Activated CD4-positive, alpha-beta T cell treated with anti-CD3 and anti-CD28 coated beads, Interleukin-2, Interleukin-4, amounts not matched to agents 100 ng/mL and 50 ng/mL, durations not matched to agents 16 hours and 8 hours (primary cell): ENCODE measurements around the gene HSPA1A.
"Not testable (repeated sequence)": the region's sequence is repeated elsewhere in the genome, so short reads cannot be mapped to it uniquely, and the experiment has no call there.

Source experiments
- DNase-seq: peaks from one replicate; pipeline ENCODE4 v3.0.0-alpha.2; 2020; ENCODE audit warnings: low spot score

Gene HSPA1A

GRCh38 chr6:31811645-31812044 is 3.7 kb upstream of the HSPA1A start:
- DNase-seq = no peak

- DNase-seq = no peak
Measured at GRCh38 chr6:31813465-31813849, 1.9 kb upstream of the HSPA1A start.

- peak; percentile 87 for DNase-seq
Measured at GRCh38 chr6:31814677-31815024, 692 bp upstream of the HSPA1A start.

GRCh38 chr6:31817133-31817928 is 2.0 kb downstream of the HSPA1A start:
- peak; percentile 59 for DNase-seq

- DNase-seq = not testable (repeated sequence)
Measured at GRCh38 chr6:31817929-31818511, 2.7 kb downstream of the HSPA1A start.

- no peak for DNase-seq
Measured at GRCh38 chr6:31819871-31820299, 4.5 kb downstream of the HSPA1A start.

- not testable (repeated sequence) for DNase-seq
Measured at GRCh38 chr6:31820399-31820798, 5.1 kb downstream of the HSPA1A start.

GRCh38 chr6:31821301-31822035 is 6.1 kb downstream of the HSPA1A start:
- DNase-seq = peak; percentile 58

GRCh38 chr6:31822036-31822821 is 6.9 kb downstream of the HSPA1A start:
- DNase-seq = peak; percentile 78

GRCh38 chr6:31823592-31824196 is 8.4 kb downstream of the HSPA1A start:
- DNase-seq = not testable (repeated sequence)

GRCh38 chr6:31825553-31825952 is 10.2 kb downstream of the HSPA1A start:
- no peak for DNase-seq

GRCh38 chr6:31826793-31827285 is 11.5 kb downstream of the HSPA1A start:
- DNase-seq = peak; percentile 61

- peak; percentile 99 for DNase-seq
Measured at GRCh38 chr6:31827286-31828079, 12.1 kb downstream of the HSPA1A start, which contains the start of gene HSPA1B. TSS of gene HSPA1B (plus strand) at chr6:31827738. CDS start at chr6:31827951, 213 bp downstream.

- DNase-seq = no peak
Measured at GRCh38 chr6:31829633-31830283, 14.4 kb downstream of the HSPA1A start.

GRCh38 chr6:31830886-31831335 is 15.6 kb downstream of the HSPA1A start:
- no peak for DNase-seq

- DNase-seq = no peak
Measured at GRCh38 chr6:31831350-31832215, 16.2 kb downstream of the HSPA1A start.

- DNase-seq = peak; percentile 84
Measured at GRCh38 chr6:31834367-31835250, 19.3 kb downstream of the HSPA1A start.

GRCh38 chr6:31836047-31836473 is 20.7 kb downstream of the HSPA1A start:
- no peak for DNase-seq
